HEK293 (cell line): Measurements from ENCODE around the gene ITPA.
A peak's percentile ranks its signal among the peaks of the same experiment; 100 is the strongest.

Source experiments
- AEBP2 ChIP-seq: fragments of 450-650 bp; formaldehyde crosslinking; IDR thresholded peaks from 2 replicates; pipeline ENCODE4 v1.5.1; 2016; ENCODE audit warnings: missing biosample characterization, missing genetic modification characterization, borderline replicate concordance
- GFI1B ChIP-seq: fragments of 450-650 bp; formaldehyde crosslinking; IDR thresholded peaks from 2 replicates; pipeline ENCODE4 v1.5.1; 2016; ENCODE audit warnings: missing biosample characterization, missing genetic modification characterization
- PATZ1 ChIP-seq: fragments of 450-650 bp; formaldehyde crosslinking; IDR thresholded peaks from 2 replicates; pipeline ENCODE4 v1.5.1; 2016; ENCODE audit warnings: missing biosample characterization, missing genetic modification characterization
- PRDM10 ChIP-seq: fragments of 450-650 bp; formaldehyde crosslinking; IDR thresholded peaks from 2 replicates; pipeline ENCODE4 v1.5.1; 2016; ENCODE audit warnings: missing biosample characterization, missing genetic modification characterization
- PRDM4 ChIP-seq: fragments of 450-650 bp; formaldehyde crosslinking; IDR thresholded peaks from 2 replicates; pipeline ENCODE4 v1.5.1; 2017; ENCODE audit warnings: missing biosample characterization, missing genetic modification characterization
- ZBTB10 ChIP-seq: fragments of 450-650 bp; formaldehyde crosslinking; IDR thresholded peaks from 2 replicates; pipeline ENCODE4 v1.5.1; 2016; ENCODE audit warnings: missing biosample characterization, missing genetic modification characterization
- ZNF132 ChIP-seq: fragments of 450-650 bp; formaldehyde crosslinking; IDR thresholded peaks from 2 replicates; pipeline ENCODE4 v1.5.1; 2017; ENCODE audit warnings: missing biosample characterization, missing genetic modification characterization, borderline replicate concordance
- ZNF148 ChIP-seq: fragments of 450-650 bp; formaldehyde crosslinking; IDR thresholded peaks from 2 replicates; pipeline ENCODE4 v1.5.0; 2017; ENCODE audit warnings: missing biosample characterization, missing genetic modification characterization, borderline replicate concordance
- ZNF157 ChIP-seq: fragments of 450-650 bp; formaldehyde crosslinking; IDR thresholded peaks from 2 replicates; pipeline ENCODE4 v1.5.1; 2016; ENCODE audit warnings: missing biosample characterization, missing genetic modification characterization
- ZNF214 ChIP-seq: fragments of 450-650 bp; formaldehyde crosslinking; IDR thresholded peaks from 2 replicates; pipeline ENCODE4 v1.5.1; 2017; ENCODE audit warnings: missing biosample characterization, mild to moderate bottlenecking, missing genetic modification characterization, borderline replicate concordance
- ZNF223 ChIP-seq: fragments of 450-650 bp; formaldehyde crosslinking; IDR thresholded peaks from 2 replicates; pipeline ENCODE4 v1.5.1; 2016; ENCODE audit warnings: missing biosample characterization, missing genetic modification characterization
- ZNF23 ChIP-seq: fragments of 450-650 bp; formaldehyde crosslinking; IDR thresholded peaks from 2 replicates; pipeline ENCODE4 v1.5.1; 2016; ENCODE audit warnings: missing biosample characterization, missing genetic modification characterization, borderline replicate concordance
- ZNF292 ChIP-seq: fragments of 450-650 bp; formaldehyde crosslinking; IDR thresholded peaks from 2 replicates; pipeline ENCODE4 v1.5.1; 2016; ENCODE audit warnings: low read depth, missing biosample characterization, missing genetic modification characterization, borderline replicate concordance
- ZNF311 ChIP-seq: fragments of 450-650 bp; formaldehyde crosslinking; IDR thresholded peaks from 2 replicates; pipeline ENCODE4 v1.5.1; 2017; ENCODE audit warnings: missing biosample characterization, missing genetic modification characterization, borderline replicate concordance
- ZNF324 ChIP-seq: fragments of 450-650 bp; formaldehyde crosslinking; IDR thresholded peaks from 2 replicates; pipeline ENCODE4 v1.5.1; 2016; ENCODE audit warnings: missing biosample characterization, missing genetic modification characterization
- ZNF350 ChIP-seq: fragments of 450-650 bp; formaldehyde crosslinking; IDR thresholded peaks from 2 replicates; pipeline ENCODE4 v1.5.0; 2017; ENCODE audit warnings: missing biosample characterization, mild to moderate bottlenecking, missing genetic modification characterization
- ZNF423 ChIP-seq: fragments of 450-650 bp; formaldehyde crosslinking; IDR thresholded peaks from 2 replicates; pipeline ENCODE4 v1.5.1; 2016; ENCODE audit warnings: missing biosample characterization, missing genetic modification characterization
- ZNF426 ChIP-seq: fragments of 450-650 bp; formaldehyde crosslinking; IDR thresholded peaks from 2 replicates; pipeline ENCODE4 v1.5.1; 2017; ENCODE audit warnings: missing biosample characterization, missing genetic modification characterization, mild to moderate bottlenecking, inconsistent platforms, moderate library complexity
- ZNF473 ChIP-seq: fragments of 450-650 bp; formaldehyde crosslinking; IDR thresholded peaks from 2 replicates; pipeline ENCODE4 v1.5.1; 2017; ENCODE audit warnings: missing biosample characterization, missing genetic modification characterization
- ZNF510 ChIP-seq: fragments of 450-650 bp; formaldehyde crosslinking; IDR thresholded peaks from 2 replicates; pipeline ENCODE4 v1.5.1; 2018; ENCODE audit warnings: mild to moderate bottlenecking, missing genetic modification characterization, missing biosample characterization; ENCODE audit not compliant: insufficient replicate concordance
- ZNF585B ChIP-seq: fragments of 450-650 bp; formaldehyde crosslinking; IDR thresholded peaks from 2 replicates; pipeline ENCODE4 v1.5.1; 2016; ENCODE audit warnings: missing biosample characterization, missing genetic modification characterization
- ZNF629 ChIP-seq: fragments of 450-650 bp; formaldehyde crosslinking; IDR thresholded peaks from 2 replicates; pipeline ENCODE4 v1.5.1; 2017; ENCODE audit warnings: missing biosample characterization, missing genetic modification characterization
- ZNF747 ChIP-seq: fragments of 450-650 bp; formaldehyde crosslinking; IDR thresholded peaks from 2 replicates; pipeline ENCODE4 v1.5.1; 2016; ENCODE audit warnings: missing biosample characterization, missing genetic modification characterization
- ZNF776 ChIP-seq: fragments of 450-650 bp; formaldehyde crosslinking; IDR thresholded peaks from 2 replicates; pipeline ENCODE4 v1.5.0; 2017; ENCODE audit warnings: missing biosample characterization, missing genetic modification characterization, borderline replicate concordance

The ITPA gene

GRCh38 chr20:3204124-3204794 is 5.0 kb upstream of the ITPA start, which contains the start of gene DDRGK1 (continued):
- TF ChIP-seq ZNF214 (tag by site-specific recombination) (no peak), AEBP2 (tag by site-specific recombination) (no peak), ZNF132 (tag by site-specific recombination) (no peak), ZNF585B (tag by site-specific recombination) (no peak), ZNF629 (peak; percentile 41; the same call in 1 of the 2 replicates), ZNF510 (tag by site-specific recombination) (no peak), ZNF292 (no peak), ZBTB10 (no peak), ZNF747 (tag by site-specific recombination) (no peak), PRDM4 (tag by site-specific recombination) (no peak), ZNF311 (tag by site-specific recombination) (no peak), ZNF426 (no peak), ZNF223 (no peak), GFI1B (tag by site-specific recombination) (no peak), PRDM10 (peak; percentile 50; the same call in 1 of the 2 replicates), ZNF776 (tag by site-specific recombination) (no peak), ZNF473 (tag by site-specific recombination) (no peak), ZNF148 (tag by site-specific recombination) (no peak), ZNF423 (no peak), ZNF324 (tag by site-specific recombination) (no peak), ZNF350 (tag by site-specific recombination) (no peak), PATZ1 (tag by site-specific recombination) (peak; percentile 53), ZNF23 (tag by site-specific recombination) (no peak), ZNF157 (tag by site-specific recombination) (no peak)
